ENCODE measurements around the gene CCRL2. TPM values are rescaled to one million over a fixed set of nuclear protein-coding genes. Genes with fewer than 3 reads are reported as not detected.
A peak's percentile ranks its signal among the peaks of the same experiment; 100 is the strongest.
"Not testable (repeated sequence)": the region's sequence is repeated elsewhere in the genome, so short reads cannot be mapped to it uniquely, and the experiment has no call there.

Gene CCRL2
- total RNA-seq, 1 experiment from 2014 or later, result 0.29 TPM

DNA sequence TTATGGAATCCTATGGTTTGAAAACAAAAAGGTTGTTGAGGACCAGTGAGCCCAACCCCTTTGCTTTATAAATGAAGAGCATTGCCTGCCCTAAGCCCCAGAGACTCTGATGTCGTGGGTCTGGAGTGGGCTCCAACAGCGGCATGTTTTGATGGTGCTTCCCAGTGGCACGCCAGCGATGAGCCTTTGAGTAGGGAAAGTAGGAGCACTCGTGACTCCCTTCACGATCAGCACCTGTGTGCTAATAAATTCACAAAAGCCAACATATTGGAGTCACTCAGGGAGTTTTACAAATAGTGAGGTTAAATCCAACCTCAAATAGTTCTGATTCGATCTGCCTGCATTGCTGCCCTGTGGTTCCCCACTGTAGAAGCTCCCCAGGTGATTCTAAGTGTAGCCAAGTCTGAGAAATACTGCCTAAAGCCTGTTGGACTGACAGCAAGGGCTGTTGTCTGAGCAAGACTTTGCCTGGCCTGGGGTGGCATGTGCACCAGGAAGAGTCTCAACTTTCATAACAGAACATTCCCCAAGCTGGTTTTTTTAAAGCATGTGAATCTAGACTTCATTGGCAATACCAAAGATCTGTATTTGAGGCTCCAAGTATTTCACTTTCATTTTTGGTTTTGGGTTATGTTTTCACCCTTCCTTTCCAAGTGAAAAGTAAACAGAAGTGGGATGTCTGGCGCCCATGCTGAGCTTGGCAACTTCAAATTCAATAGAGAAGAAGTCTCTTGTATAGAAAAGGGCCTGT lies 26.4 kb upstream of the CCRL2 start:
- DNase-seq (ENCODE audit: low read depth), result no peak

DNA sequence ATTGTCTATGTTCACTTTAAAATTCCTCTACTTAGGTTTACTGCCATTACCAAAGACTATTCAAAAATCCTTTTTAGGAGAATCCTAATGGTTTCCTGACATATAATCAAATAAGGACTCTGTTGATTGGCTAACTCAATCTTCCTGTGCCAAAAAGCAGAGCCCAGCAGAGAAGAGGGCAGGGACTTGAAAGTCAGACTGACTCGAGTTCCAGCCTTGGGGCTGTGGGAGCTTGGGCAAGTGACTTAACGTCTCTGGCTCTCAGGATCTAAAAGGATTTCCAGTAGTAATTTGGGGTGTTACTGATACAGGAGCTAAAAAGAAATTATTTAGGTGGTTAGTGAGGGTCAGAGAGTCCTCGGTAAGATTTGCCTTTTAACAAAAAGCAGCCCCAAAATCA lies 25.4 kb upstream of the CCRL2 start:
- no peak for DNase-seq (ENCODE audit: low read depth)

GRCh38 chr3:46383211-46383950 lies 23.7 kb upstream of the CCRL2 start:
- no peak for DNase-seq (ENCODE audit: low read depth)

- DNase-seq (ENCODE audit: low read depth), result no peak
Measured at GRCh38 chr3:46383951-46384330, 23.1 kb upstream of the CCRL2 start.

DNA sequence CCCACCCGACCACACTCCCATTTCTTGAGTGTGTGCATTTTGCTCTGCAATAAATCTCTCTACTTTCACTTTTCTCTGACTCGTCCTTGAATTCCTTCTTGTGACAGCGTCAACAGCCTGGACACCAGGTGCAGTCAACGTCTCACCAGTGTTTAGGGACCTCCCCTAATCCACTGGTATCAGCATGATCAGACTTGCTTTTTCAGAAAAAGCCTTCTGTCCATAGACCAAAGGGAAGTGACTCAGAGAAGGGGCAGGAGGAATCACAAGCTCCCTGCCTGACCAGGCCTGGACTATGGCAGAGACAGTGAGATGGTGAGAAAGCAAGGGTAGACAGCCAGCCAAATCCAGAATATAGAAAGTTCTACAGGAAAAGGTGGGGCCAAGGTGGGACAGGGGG lies 20.9 kb upstream of the CCRL2 start:
- peak; percentile 38 for DNase-seq (ENCODE audit: low read depth)

GRCh38 chr3:46388847-46389246 lies 18.2 kb upstream of the CCRL2 start:
- not testable (repeated sequence) for DNase-seq (ENCODE audit: low read depth)

DNA sequence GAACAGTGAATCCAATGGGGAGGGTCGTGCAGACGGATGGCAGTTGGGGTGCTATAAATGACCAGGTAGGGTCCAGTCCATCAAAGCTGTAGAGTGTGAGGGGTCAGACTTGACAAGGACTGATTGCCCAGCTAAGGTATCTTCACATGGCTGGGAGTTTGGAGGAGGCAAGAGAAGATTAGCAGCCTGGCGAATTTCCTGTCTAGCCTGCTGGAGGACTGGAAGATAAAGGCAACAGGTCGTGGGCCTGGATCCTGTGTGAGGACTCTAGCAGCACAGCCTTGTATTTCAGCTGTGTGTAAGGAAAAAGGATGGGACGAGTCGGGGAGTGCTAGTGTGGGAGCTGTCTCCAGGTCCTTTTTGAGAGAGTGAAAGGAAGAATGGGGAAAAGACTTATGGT lies 17.8 kb upstream of the CCRL2 start:
- DNase-seq (ENCODE audit: low read depth), result no peak

GRCh38 chr3:46391526-46391925 lies 15.5 kb upstream of the CCRL2 start:
- not testable (repeated sequence) for DNase-seq (ENCODE audit: low read depth)

- no peak for DNase-seq (ENCODE audit: low read depth)
Measured at GRCh38 chr3:46393011-46393410, 14.0 kb upstream of the CCRL2 start.

- no peak for DNase-seq (ENCODE audit: low read depth)
Measured at GRCh38 chr3:46393554-46394434, 13.3 kb upstream of the CCRL2 start.

DNA sequence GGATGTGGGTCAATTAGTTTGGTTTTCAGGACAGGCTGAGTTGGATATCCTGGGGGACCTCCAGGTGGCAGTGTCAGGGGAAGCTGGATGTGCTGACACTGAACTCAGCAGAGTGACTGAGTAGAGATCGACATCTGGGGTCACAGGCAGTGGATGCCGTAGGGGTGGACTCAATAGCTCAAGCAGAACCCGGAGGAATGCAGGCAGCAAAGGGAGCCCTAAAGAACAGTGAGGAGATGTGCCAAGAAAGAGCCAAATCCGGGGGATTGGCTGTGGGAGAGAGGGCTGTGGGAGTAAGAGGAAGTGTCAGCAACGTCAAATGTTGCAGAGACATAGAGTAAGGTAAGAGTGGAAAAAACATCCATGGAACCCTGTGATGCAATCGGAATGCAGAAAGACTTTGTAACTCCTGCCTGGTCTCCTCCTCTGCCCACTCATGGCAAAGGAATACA lies 11.8 kb upstream of the CCRL2 start:
- no peak for DNase-seq (ENCODE audit: low read depth)

GRCh38 chr3:46395766-46396530 lies 11.1 kb upstream of the CCRL2 start:
- DNase-seq (ENCODE audit: low read depth), result no peak

- no peak for DNase-seq (ENCODE audit: low read depth)
Measured at GRCh38 chr3:46397111-46397510, 9.9 kb upstream of the CCRL2 start.

DNA sequence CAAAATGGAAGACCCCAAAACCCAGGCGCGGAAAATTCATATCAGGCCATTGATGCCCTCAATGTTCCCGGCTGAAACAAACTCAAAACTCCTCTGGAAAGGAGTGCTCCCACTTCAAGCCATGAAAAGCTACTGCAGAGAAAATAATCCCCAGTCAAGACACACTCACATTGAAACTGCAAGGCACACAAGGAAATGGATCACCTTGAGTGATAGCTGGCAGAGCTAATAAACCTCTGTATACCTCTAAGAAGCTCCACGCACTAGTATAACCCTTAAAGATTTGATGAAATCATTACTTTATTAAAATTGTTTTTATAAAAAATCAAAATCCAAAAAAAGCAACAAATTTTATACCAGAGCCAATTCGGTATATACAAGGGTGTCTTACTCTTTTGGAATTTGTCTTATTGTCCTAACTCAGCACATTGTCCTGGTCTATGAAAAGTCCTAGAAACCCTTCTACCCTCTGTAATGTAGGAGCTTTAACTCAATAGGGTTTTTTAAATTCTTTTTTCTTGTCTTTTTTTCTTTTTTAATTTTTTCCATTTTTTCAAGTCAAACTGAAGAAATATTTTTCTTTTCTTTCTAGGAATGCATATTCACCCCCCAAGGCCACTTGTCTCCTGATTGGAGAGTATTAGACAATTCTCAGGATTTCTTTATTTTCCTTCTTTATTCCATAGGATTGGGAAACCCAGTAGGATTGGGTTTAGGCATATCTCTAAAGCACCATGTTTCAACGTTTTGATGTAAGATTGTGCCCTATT lies 8.7 kb upstream of the CCRL2 start:
- no peak for DNase-seq (ENCODE audit: low read depth)

- no peak for DNase-seq (ENCODE audit: low read depth)
Measured at GRCh38 chr3:46399098-46399497, 8.0 kb upstream of the CCRL2 start.

GRCh38 chr3:46399557-46399956 lies 7.5 kb upstream of the CCRL2 start:
- DNase-seq (ENCODE audit: low read depth), result no peak

DNA sequence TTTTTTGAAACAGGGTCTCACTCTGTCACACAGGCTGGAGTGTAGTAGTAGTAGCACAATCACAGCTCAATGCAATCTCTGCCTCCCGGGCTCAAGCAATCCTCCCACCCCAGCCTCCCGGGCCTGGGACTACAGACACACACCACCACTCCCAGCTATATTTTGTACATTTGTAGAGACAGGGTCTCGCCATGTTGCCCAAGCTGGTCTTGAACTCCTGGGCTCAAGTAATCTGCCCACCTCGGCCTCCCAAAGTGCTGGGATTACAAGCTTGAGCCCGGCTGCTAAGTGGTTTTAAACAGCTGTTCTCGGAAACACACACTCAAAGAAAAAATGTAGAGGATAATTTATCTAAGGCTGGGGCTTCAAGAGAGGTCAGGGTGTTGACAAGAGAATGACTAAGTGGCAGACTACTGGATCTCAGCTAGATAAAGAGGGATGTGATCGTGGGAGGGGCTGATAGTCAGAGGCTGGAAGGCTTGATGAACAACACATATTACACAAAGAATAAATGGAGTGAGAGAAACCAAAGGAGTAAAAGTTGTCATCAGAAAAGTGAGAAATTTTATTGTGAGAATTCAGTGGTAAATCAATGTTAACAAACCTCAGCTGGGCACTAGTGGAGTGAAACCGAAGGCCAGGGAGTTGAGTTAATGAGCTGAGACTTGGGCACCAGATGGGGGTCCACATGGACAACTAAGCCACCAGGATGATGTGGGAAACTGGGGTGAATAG lies 6.9 kb upstream of the CCRL2 start:
- peak; percentile 69 for DNase-seq (ENCODE audit: low read depth)

DNA sequence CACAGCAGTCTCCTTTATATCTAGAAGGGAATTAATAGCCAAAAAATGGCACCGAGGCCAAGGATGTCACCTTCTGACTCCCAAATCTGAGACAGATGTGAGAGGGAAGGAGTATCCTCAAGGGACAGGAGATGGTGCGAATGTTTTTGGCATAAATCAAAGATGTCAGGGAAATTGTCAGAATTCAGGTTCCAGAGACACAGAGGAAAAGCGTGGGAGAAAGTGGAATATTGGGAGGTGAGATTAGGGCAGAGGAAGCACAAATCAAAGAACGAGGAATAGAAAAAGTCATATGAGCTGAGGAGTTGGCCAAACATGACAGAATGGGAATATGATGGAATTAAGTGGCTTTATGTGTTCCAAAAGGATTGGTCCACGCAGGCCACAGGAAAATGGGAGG lies 6.2 kb upstream of the CCRL2 start:
- DNase-seq (ENCODE audit: low read depth), result no peak

DNA sequence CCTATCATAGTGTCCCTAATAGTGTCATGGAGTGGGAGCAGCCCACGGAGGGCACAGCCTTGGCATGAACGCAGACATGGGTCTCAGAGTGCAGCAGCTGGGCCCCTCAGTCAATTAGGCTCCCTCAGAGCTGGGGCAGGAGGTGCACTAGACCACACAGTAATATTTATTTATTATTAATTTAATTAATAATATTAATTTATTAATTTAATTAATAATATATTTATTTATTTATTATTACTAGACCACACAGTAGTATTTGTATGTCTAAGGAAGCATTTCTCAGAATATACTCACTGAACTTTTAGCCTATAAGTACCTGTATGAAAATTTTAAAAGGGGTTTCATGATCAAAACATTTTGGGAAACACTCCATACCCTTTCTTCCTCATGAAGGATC lies 5.5 kb upstream of the CCRL2 start:
- no peak for DNase-seq (ENCODE audit: low read depth)

DNA sequence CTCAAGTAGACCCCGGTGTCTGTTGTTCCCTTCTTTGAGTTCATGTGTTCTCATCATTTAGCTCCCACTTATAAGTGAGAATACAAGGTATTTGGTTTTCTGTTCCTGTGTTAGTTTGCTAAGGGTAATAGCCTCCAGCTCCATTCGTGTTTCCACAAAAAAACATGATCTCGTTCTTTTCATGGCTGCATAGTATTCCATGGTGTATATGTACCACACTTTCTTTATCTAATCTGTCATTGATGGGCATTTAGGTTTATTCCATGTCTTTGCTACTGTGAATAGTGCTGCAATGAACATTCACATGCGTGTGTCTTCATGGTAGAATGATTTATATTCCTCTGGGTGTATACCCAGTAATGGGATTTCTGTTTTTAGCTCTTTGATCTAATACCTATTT lies 4.2 kb upstream of the CCRL2 start:
- not testable (repeated sequence) for DNase-seq (ENCODE audit: low read depth)

All from Daoy (cell line).